Ureter (tissue), 1 donor: ENCODE measurements around the gene PLEKHD1. TPM values are rescaled to one million over a fixed set of nuclear protein-coding genes. Genes with fewer than 3 reads are reported as not detected.
A peak's percentile ranks its signal among the peaks of the same experiment; 100 is the strongest.
"Not testable (repeated sequence)": the region's sequence is repeated elsewhere in the genome, so short reads cannot be mapped to it uniquely, and the experiment has no call there.

Experiments
- DNase-seq: peaks from one replicate; pipeline ENCODE4 v3.0.0-alpha.2; 2020; ENCODE audit warnings: low spot score
- total RNA-seq: library from RNA; stranded (reverse); gene quantifications from one replicate; pipeline ENCODE4 v1.2.4, GENCODE V29; 2023
- donor health status: DM: yes; HTN: yes; CAD: no.

PLEKHD1 gene
- 0.10 TPM for total RNA-seq

GRCh38 chr14:69484444-69485314 lies at the start of gene PLEKHD1:
TSS of gene PLEKHD1 (plus strand) at chr14:69484728. CDS start at chr14:69484966, 238 bp downstream.
- DNase-seq = no peak

GRCh38 chr14:69439521-69440270 lies 44.8 kb upstream of the PLEKHD1 start:
- DNase-seq = no peak

- DNase-seq = no peak
Measured at GRCh38 chr14:69441948-69442347, 42.6 kb upstream of the PLEKHD1 start.

GRCh38 chr14:69443296-69443805 lies 41.2 kb upstream of the PLEKHD1 start:
- DNase-seq = no peak

GRCh38 chr14:69449216-69449615 lies 35.3 kb upstream of the PLEKHD1 start:
- no peak for DNase-seq

GRCh38 chr14:69451941-69452340 lies 32.6 kb upstream of the PLEKHD1 start:
- DNase-seq = no peak

- no peak for DNase-seq
Measured at GRCh38 chr14:69458350-69458749, 26.2 kb upstream of the PLEKHD1 start.

GRCh38 chr14:69459122-69459521 lies 25.4 kb upstream of the PLEKHD1 start:
- no peak for DNase-seq

- DNase-seq = peak; percentile 60
Measured at GRCh38 chr14:69460093-69460701, 24.3 kb upstream of the PLEKHD1 start.

GRCh38 chr14:69464379-69464778 lies 20.1 kb upstream of the PLEKHD1 start:
- DNase-seq = no peak

GRCh38 chr14:69464829-69465228 lies 19.7 kb upstream of the PLEKHD1 start:
- DNase-seq = no peak

GRCh38 chr14:69468949-69469348 lies 15.6 kb upstream of the PLEKHD1 start:
- DNase-seq = no peak

GRCh38 chr14:69471436-69471835 lies 13.1 kb upstream of the PLEKHD1 start:
- DNase-seq = no peak

GRCh38 chr14:69471916-69472315 lies 12.6 kb upstream of the PLEKHD1 start:
- DNase-seq = no peak

- no peak for DNase-seq
Measured at GRCh38 chr14:69473260-69473659, 11.3 kb upstream of the PLEKHD1 start.

GRCh38 chr14:69473946-69474345 lies 10.6 kb upstream of the PLEKHD1 start:
- DNase-seq = no peak

- DNase-seq = no peak
Measured at GRCh38 chr14:69475194-69475818, 9.2 kb upstream of the PLEKHD1 start.

GRCh38 chr14:69476824-69477450 lies 7.6 kb upstream of the PLEKHD1 start:
- DNase-seq = not testable (repeated sequence)

GRCh38 chr14:69478055-69478454 lies 6.5 kb upstream of the PLEKHD1 start:
- DNase-seq = not testable (repeated sequence)

GRCh38 chr14:69479696-69480095 lies 4.8 kb upstream of the PLEKHD1 start:
- no peak for DNase-seq

GRCh38 chr14:69480136-69480535 lies 4.4 kb upstream of the PLEKHD1 start:
- DNase-seq = no peak
